Thyroid gland (tissue), 4 donors: ENCODE results near the gene MGAT4C.

Experiments
- POLR2A ChIP-seq, 2 donors: fragments of 450-650 bp; IDR thresholded peaks; one replicate each; pipeline ENCODE4 v1.6.1; 2017; ENCODE audit warnings: antibody characterized with exemption in 2 of 2, mild to moderate bottlenecking in 2 of 2, moderate library complexity in 1 of 2
- TF ChIP-seq, protein P1 (sequence below), 6 experiments: fragments of 200-600 bp in 3 of 6; fragments of 450-650 bp in 3 of 6; sonication (generic) in 3 of 6; IDR thresholded peaks; one replicate each; pipeline ENCODE4 v1.5.1; 2016 to 2019; ENCODE audit warnings: antibody characterized with exemption in 6 of 6, mild to moderate bottlenecking in 2 of 6, inconsistent platforms in 1 of 6, moderate library complexity in 1 of 6

DNA sequence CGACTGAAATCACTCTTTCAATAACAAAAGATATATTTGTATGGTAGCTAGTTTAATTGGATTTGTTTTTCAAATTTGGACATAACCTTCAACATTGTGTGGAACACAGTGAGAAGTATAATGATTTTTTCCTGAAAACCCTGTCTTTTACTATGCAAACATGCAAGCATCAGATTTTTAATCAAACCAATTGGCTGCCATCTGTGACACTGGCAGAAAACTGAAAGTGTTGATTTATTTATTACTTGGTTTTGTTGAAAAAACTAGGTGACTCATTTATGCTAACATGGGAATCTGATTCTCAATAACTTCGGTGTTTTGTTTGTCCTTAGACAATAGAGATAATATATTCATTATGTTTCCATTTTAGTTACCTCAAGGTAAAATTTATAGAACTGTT, 300.1 kb downstream of the MGAT4C start:
- TF ChIP-seq, protein P1, sequence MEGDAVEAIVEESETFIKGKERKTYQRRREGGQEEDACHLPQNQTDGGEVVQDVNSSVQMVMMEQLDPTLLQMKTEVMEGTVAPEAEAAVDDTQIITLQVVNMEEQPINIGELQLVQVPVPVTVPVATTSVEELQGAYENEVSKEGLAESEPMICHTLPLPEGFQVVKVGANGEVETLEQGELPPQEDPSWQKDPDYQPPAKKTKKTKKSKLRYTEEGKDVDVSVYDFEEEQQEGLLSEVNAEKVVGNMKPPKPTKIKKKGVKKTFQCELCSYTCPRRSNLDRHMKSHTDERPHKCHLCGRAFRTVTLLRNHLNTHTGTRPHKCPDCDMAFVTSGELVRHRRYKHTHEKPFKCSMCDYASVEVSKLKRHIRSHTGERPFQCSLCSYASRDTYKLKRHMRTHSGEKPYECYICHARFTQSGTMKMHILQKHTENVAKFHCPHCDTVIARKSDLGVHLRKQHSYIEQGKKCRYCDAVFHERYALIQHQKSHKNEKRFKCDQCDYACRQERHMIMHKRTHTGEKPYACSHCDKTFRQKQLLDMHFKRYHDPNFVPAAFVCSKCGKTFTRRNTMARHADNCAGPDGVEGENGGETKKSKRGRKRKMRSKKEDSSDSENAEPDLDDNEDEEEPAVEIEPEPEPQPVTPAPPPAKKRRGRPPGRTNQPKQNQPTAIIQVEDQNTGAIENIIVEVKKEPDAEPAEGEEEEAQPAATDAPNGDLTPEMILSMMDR (IDR thresholded peaks at IDR 0.05): no peak
- no peak for TF ChIP-seq POLR2A (IDR thresholded peaks at IDR 0.05)
